EH (cell line): ENCODE data around the gene DPPA3.
"Not testable (repeated sequence)": the region's sequence is repeated elsewhere in the genome, so short reads cannot be mapped to it uniquely, and the experiment has no call there.

Experiments
- DNase-seq: peaks from one replicate; pipeline ENCODE4 v3.0.0-alpha.2; 2015; ENCODE audit warnings: low read depth

DPPA3 gene

DNA sequence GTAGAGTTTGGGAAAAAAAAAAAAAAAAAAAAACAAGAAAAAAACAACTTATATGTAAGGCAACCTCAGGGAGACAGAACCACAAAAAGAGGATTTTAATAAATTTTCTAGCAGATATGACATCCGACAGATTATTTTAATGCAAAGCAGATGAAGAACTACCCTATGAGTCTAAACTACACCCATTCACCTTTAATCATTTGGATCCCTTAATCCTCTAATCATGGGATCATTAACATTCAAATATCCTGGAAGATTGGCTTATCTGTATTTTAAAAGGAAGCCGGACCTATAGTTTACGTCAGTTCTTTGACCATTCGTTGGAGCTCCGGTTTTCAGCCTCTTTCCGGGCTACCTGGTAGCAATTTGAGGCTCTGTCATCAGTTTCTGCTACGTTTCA is at the start of gene DPPA3:
Gene DPPA3 (plus strand): TSS at position 301 of the 400 bp plus-strand sequence. CDS start 138 bp downstream, outside the sequence.
- DNase-seq: no peak

- no peak for DNase-seq
Measured at GRCh38 chr12:7661741-7662140, 49.5 kb upstream of the DPPA3 start.

- no peak for DNase-seq
Measured at GRCh38 chr12:7666595-7666994, 44.6 kb upstream of the DPPA3 start.

DNA sequence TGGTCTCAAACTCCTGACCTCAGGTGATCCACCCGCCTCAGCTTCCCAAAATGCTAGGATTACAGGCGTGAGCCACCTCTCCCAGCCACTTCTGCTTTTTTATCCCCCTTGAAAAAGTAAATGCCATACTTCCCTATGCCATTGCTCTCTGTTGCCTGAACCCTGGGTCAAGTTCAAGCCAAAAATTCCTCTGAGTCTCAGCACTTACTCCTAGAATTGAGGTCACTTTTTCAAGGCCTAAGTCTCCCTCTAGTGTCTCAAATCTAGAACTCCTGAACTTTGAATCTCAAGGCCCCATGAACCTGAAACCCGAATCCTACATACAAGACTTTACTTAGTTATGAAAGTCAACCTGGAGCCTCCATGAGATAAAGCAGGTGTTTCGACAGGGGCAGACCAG is 44.1 kb upstream of the DPPA3 start:
- DNase-seq: peak; percentile 5

DNA sequence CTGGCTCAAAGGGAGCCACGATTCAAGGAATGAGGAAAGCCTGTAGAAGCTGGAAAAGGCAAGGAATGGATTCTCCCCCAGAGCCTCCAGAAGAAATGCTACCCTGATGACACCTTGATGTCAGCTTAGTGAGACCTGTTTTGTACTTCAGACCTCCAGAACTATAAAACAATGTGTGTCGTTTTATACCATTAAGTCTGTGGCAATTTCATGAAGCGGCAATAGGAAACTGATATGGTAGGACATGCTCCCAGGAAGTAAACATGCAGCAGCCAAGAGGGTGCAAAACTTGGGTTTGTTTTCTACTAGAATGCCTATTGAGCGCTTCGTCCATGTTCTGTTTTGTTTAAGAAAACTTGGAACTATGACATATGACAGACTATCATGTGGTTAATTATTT is 43.1 kb upstream of the DPPA3 start:
- no peak for DNase-seq

- DNase-seq: not testable (repeated sequence)
Measured at GRCh38 chr12:7675455-7675854, 35.8 kb upstream of the DPPA3 start.

DNA sequence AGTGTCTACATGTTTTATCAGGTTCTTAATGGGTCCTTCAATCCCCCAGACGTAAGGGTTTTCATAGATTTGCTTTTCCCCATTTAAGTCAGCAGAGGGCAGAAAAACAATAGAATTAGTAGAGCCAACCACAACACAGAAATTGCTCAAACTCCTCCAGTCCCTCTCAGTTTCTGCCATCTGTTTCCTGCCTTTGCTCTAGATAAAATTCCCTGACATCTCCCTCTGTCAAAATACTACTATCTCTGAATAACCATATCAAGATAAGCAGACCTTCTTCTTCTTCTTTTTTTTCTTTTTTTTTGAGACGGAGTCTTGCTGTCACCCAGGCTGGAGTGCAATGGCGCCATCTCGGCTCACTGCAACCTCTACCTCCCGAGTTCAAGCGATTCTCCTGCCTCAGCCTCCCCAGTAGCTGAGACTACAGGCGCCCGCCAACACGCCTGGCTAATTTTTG is 33.8 kb upstream of the DPPA3 start:
- DNase-seq: peak; percentile 40

- no peak for DNase-seq
Measured at GRCh38 chr12:7678744-7679143, 32.5 kb upstream of the DPPA3 start.

GRCh38 chr12:7679251-7680045 is 31.8 kb upstream of the DPPA3 start:
- DNase-seq: no peak

GRCh38 chr12:7681535-7681934 is 29.7 kb upstream of the DPPA3 start:
- no peak for DNase-seq

GRCh38 chr12:7693793-7694192 is 17.4 kb upstream of the DPPA3 start:
- DNase-seq: no peak

- no peak for DNase-seq
Measured at GRCh38 chr12:7694556-7695236, 16.5 kb upstream of the DPPA3 start.

DNA sequence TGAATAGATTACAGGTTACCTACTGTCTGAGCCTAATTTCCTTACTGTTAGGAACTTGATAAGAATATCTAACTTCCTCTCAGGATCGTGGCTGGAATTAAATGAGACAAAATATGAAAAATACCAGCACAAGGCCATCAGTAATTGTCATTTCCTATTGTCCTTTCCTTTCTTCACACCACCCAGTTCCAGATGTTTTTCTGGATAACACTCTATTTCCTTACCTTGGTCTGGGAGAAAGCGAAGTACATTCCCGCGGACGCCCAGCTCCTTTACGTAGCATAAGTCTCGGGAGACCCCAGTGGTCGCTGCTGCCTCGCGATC is 16.0 kb upstream of the DPPA3 start:
- DNase-seq: no peak

DNA sequence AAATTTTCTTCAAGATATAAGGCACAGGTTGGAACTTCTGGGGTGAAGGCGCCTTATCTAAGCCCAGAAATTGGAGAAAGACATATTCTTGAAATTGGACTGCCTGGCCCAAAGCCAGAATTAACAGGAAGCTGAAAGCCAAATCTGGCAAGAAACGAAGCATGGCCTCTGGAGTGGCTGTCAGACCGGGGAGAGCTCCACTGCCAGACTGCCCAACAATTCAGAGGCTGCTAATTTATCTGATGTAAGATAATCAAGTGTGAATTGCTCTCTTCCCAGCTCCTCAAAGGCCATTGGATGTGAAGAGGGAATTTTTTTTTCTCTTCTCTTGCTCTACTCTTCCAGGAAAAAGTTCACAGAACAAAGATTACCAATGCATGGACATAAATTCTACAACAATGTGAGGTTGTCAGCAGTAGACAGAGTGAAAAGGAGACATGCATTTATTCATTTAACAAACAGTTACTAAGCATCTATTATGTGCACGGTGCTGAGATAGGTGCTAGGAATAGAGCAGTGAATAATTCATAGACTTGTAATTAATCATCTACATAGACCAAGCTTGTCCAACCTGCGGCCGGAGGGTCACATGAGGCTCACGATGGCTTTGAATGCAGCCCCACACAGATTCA is 15.6 kb upstream of the DPPA3 start, which contains the start of gene GDF3:
Gene GDF3 (minus strand): TSS at position 210 of the 632 bp plus-strand sequence. CDS start 47 bp downstream, at position 163.
- peak; percentile 1 for DNase-seq

DNA sequence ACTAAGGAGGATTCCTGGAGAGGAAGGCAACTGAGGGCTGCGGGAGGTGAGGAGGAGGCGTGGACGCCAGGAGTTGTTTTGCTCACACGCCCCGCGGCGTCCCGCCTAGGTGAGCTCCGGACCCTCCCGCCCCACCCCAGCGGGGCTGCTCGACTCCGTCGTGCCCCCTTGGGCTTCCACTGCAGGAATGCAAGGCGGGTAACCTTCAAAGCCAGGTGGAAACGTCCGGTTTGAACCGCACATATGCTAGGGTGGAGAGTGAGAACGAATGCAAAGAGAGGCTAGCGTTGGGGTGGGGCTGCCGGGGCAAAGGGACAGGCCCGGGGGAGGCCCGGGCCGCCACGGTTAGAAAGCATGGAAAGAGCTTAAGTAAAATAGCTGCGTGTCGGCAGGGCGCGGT is 5.4 kb upstream of the DPPA3 start:
- DNase-seq: no peak

DNA sequence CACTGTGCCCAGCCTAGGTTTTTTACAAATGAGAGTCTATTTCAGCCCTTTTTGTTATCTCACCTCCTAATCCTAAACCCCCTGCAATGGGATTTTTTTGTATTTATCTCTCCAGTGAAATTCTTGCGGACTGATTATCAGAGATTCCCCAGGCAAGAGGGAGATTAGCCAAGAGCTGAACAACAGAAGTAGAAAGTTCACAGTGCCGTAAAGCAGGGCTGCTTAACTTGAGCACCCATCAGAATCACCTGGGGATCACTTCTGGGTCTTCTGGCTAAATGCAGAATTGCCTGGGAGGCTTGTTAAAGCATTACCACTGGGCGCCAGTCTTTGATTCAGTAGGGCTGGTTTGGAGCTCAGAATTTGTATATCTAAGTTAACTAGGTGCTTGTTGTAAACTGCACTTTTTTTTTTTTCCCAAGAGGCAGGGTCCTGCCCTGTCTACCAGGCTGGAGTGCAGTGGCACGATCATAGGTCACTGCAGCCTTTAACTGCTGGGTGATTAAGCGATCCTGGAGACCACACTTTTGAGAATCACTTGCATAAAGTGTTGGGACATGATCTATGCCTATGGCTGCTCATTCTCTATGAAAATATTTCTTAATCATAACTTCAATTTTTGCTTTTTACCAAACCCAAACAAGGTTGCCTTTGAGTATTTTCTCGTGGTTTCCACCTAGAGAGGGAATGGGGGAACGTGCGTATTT is 1.1 kb upstream of the DPPA3 start:
- DNase-seq: no peak

GRCh38 chr12:7712841-7713442 is 1.7 kb downstream of the DPPA3 start:
- no peak for DNase-seq

- no peak for DNase-seq
Measured at GRCh38 chr12:7716381-7716780, 5.1 kb downstream of the DPPA3 start.

DNA sequence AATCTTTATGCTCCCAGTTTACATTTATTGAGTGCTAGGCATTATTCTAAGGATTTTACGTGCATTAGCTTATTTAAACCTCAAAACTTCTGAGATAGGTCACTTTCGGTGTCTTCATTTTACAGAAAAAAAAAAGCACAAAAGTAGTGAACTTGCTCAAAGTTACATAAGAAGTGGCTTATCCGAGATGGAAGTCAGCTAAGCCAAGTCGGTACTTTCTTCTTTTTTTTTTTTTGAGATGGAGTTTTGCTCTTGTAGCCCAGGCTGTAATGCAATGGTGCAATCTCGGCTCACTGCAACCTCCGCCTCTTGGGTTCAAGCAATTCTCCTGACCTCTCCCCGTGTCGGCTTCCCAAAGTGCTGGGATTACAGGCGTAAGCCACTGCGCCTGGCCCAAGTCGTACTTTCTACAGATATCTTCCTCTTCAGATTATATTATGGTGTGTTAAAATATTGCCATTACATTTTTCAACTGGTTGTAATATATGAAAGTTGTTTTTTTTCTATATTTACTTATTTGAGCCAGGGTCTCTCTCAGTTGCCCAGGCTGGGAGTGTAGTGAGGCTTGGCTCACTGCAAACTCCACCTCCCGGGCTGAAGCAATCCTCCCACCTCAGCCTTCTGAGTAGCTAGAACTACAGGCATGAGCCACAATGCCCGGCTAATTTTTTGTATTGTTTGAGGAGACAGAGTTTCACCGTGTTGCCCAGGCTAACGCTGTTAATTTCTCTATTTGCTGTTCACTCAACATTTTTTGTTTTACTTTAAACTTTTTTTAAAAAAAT is 8.9 kb downstream of the DPPA3 start:
- DNase-seq: no peak

DNA sequence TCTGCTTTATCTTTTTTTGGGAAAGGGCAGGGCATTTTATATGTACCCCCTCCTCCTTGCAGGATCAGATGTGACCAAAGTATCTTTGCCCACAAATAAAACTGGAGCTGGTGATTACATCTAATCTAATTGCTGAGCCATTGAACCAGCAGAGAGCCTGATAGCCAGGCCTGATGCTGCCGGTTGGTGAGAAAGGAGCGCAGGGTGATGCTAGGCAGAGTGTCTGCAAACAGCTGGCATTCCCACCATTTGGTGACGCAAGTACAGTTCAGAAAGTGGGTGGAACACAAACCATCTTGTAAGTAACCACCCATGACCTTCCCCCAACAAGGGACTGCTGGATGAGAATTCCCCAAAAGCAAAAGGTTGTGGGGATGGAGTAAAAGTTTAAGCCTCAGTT is 12.7 kb downstream of the DPPA3 start:
- DNase-seq: no peak

- peak; percentile 20 for DNase-seq
Measured at GRCh38 chr12:7729746-7730145, 18.5 kb downstream of the DPPA3 start.
